Measurements from ENCODE around the gene KATNAL2. TPM values are rescaled to one million over a fixed set of nuclear protein-coding genes. Genes with fewer than 3 reads are reported as not detected.

KATNAL2 gene
- polyA plus RNA-seq, 2 of the 4 experiments (the other 2 are of a cell fraction): 4.0 to 5.4 TPM

- TF ChIP-seq, protein P1, sequence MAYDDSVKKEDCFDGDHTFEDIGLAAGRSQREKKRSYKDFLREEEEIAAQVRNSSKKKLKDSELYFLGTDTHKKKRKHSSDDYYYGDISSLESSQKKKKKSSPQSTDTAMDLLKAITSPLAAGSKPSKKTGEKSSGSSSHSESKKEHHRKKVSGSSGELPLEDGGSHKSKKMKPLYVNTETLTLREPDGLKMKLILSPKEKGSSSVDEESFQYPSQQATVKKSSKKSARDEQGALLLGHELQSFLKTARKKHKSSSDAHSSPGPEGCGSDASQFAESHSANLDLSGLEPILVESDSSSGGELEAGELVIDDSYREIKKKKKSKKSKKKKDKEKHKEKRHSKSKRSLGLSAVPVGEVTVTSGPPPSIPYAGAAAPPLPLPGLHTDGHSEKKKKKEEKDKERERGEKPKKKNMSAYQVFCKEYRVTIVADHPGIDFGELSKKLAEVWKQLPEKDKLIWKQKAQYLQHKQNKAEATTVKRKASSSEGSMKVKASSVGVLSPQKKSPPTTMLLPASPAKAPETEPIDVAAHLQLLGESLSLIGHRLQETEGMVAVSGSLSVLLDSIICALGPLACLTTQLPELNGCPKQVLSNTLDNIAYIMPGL (CRISPR knock-in tag; IDR thresholded peaks at IDR 0.05; ENCODE audit: borderline replicate concordance): no peak
- TF ChIP-seq KDM5A (IDR thresholded peaks at IDR 0.05) (no peak), BHLHE40 (IDR thresholded peaks at IDR 0.05; ENCODE audit: low read depth, low read length) (no peak), FOSB (CRISPR knock-in tag; IDR thresholded peaks at IDR 0.05) (no peak), FOXS1 (CRISPR knock-in tag; IDR thresholded peaks at IDR 0.05) (no peak), ZNF302 (CRISPR knock-in tag; IDR thresholded peaks at IDR 0.05) (no peak)
These were observed 49.1 kb upstream of the KATNAL2 start (continued) for GRCh38 chr18:46868169-46868921.

GRCh38 chr18:46877329-46877987 lies 39.9 kb upstream of the KATNAL2 start:
- H3K4me1 ChIP-seq: no peaks in the 10 kb centered on the region
- H3K4me3 ChIP-seq: no peak overlapping the region
- TF ChIP-seq MAX (IDR thresholded peaks at IDR 0.05): no peak
- no peak for TF ChIP-seq EP300 (IDR thresholded peaks at IDR 0.05)
- TF ChIP-seq BHLHE40 (IDR thresholded peaks at IDR 0.05; ENCODE audit: low read depth, low read length): no peak
- TF ChIP-seq HOXB5 (CRISPR knock-in tag; IDR thresholded peaks at IDR 0.05): no peak
- TF ChIP-seq FOXS1 (CRISPR knock-in tag; IDR thresholded peaks at IDR 0.05): no peak
- TF ChIP-seq SMC3 (IDR thresholded peaks at IDR 0.05): no peak
- TF ChIP-seq HEYL (CRISPR knock-in tag; IDR thresholded peaks at IDR 0.05): no peak
- no peak for TF ChIP-seq FOSL2 (IDR thresholded peaks at IDR 0.05)
- no peak for TF ChIP-seq FOSL2 (CRISPR knock-in tag; IDR thresholded peaks at IDR 0.05)
- TF ChIP-seq, protein P2, sequence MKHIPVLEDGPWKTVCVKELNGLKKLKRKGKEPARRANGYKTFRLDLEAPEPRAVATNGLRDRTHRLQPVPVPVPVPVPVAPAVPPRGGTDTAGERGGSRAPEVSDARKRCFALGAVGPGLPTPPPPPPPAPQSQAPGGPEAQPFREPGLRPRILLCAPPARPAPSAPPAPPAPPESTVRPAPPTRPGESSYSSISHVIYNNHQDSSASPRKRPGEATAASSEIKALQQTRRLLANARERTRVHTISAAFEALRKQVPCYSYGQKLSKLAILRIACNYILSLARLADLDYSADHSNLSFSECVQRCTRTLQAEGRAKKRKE (CRISPR knock-in tag; IDR thresholded peaks at IDR 0.05; ENCODE audit: low read depth): no peak
- ChIA-PET CTCF (interaction anchor here (0.9 kb wide), 1 partner anchor 18 kb away, joined by 3 read pairs; no protein-coding TSS in a partner anchor), POLR2A (interaction anchor here (0.8 kb wide), 1 partner anchor 40 kb away, joined by 3 read pairs; the partner anchor contains the start of genes KATNAL2 and PIAS2)
- ATAC-seq: no peak
- H3K4me2 ChIP-seq: no peak overlapping the region
- DNase-seq (ENCODE audit: low read depth in 1 of 2, low spot score in 1 of 2): no peak
- WGBS (ENCODE audit: missing lambda C conversion rate): 90% methylated on average over 15 of the region's 15 CpGs
- no peak for FAIRE-seq
- peaks cover 24% of the 10 kb centered on the region for H3K9me3 ChIP-seq
- no peak overlapping the region for H3K27ac ChIP-seq

GRCh38 chr18:46883180-46883579 lies 34.2 kb upstream of the KATNAL2 start:
- Histone ChIP-seq H3K4me3 (no peak overlapping the region), H3K9me3 (peaks cover 15% of the 10 kb centered on the region), H3K4me2 (no peak overlapping the region), H3K27ac (no peak overlapping the region), H3K4me1 (no peaks in the 10 kb centered on the region)
- CTCF ChIA-PET: no interaction called here
- POLR2A ChIA-PET: no interaction called here
- DNase-seq (ENCODE audit: low read depth in 1 of 2, low spot score in 1 of 2) (no peak), FAIRE-seq (no peak), ATAC-seq (no peak)
- TF ChIP-seq CHD2 (IDR thresholded peaks at IDR 0.05; ENCODE audit: low read length, partially characterized antibody): no peak
- TF ChIP-seq HOXB5 (CRISPR knock-in tag; IDR thresholded peaks at IDR 0.05): no peak
- TF ChIP-seq, protein P1 (CRISPR knock-in tag; IDR thresholded peaks at IDR 0.05; ENCODE audit: borderline replicate concordance): no peak
- no peak for TF ChIP-seq CBX8 (IDR thresholded peaks at IDR 0.05)
- no peak for TF ChIP-seq GATA3 (IDR thresholded peaks at IDR 0.05; ENCODE audit: borderline replicate concordance)
- no peak for TF ChIP-seq TP53 (CRISPR knock-in tag; IDR thresholded peaks at IDR 0.05)
- TF ChIP-seq ZNF302 (CRISPR knock-in tag; IDR thresholded peaks at IDR 0.05): no peak
- TF ChIP-seq BHLHE40 (IDR thresholded peaks at IDR 0.05; ENCODE audit: low read depth, low read length): no peak
- TF ChIP-seq EHF (CRISPR knock-in tag; IDR thresholded peaks at IDR 0.05): no peak
- no peak for TF ChIP-seq SMC3 (IDR thresholded peaks at IDR 0.05)
- TF ChIP-seq POLR2A (IDR thresholded peaks at IDR 0.05; ENCODE audit: low read length): no peak
- no peak for TF ChIP-seq EHMT2 (IDR thresholded peaks at IDR 0.05; ENCODE audit: low read depth)
- no peak for TF ChIP-seq RARB (CRISPR knock-in tag; IDR thresholded peaks at IDR 0.05)
- TF ChIP-seq KDM5A (IDR thresholded peaks at IDR 0.05): no peak
- TF ChIP-seq PBX3 (IDR thresholded peaks at IDR 0.05): no peak
- TF ChIP-seq MYC (IDR thresholded peaks at IDR 0.05; ENCODE audit: borderline replicate concordance, low read length): no peak
- TF ChIP-seq EP300 (IDR thresholded peaks at IDR 0.05): no peak
- WGBS (ENCODE audit: missing lambda C conversion rate): 94% methylated on average over 4 of the region's 4 CpGs

Data from A549 (cell line).